Measurements from ENCODE around the gene PPP2R5C. TPM values are rescaled to one million over a fixed set of nuclear protein-coding genes. Genes with fewer than 3 reads are reported as not detected.

PPP2R5C gene
- total and polyA plus RNA-seq, 2 donors (not counting 3 experiments of a cell fraction or from before 2014, with no cell fraction given) = 42.6 to 83.6 TPM

GRCh38 chr14:101763941-101764709 lies 2.6 kb downstream of the PPP2R5C start:
- POLR2A ChIA-PET = no interaction called here
- dilution Hi-C loops (cut with MboI; ENCODE audit: extremely low pct_ligation_motif_present, low sequenced_read_pairs) = no loop called here
- no peaks in the 10 kb centered on the region for H3K79me2 ChIP-seq (ENCODE audit: control insufficient read depth, insufficient read depth, low read length)
- DNase-seq (ENCODE audit: low read depth, low spot score) (no peak), FAIRE-seq (no peak)
- no peak overlapping the region for H3K4me2 ChIP-seq (ENCODE audit: insufficient read depth, low read length)
- H3K27ac ChIP-seq (ENCODE audit: insufficient read depth, low read depth, low read length) = no peak overlapping the region
- no peak overlapping the region for H3K9ac ChIP-seq (replicated peaks; ENCODE audit: extremely low read depth, insufficient read depth, low read length)
- CTCF ChIA-PET = no interaction called here
- H3K4me3 ChIP-seq (replicated peaks in 1 of 3; ENCODE audit: insufficient read depth in 1 of 3, low read depth in 1 of 3, low read length in 3 of 3) = no peak overlapping the region
- H3K9me3 ChIP-seq (replicated peaks; ENCODE audit: control insufficient read depth, insufficient read depth, low read length) = no peaks in the 10 kb centered on the region
- H2AFZ ChIP-seq (ENCODE audit: low read depth, low read length) = no peak overlapping the region
- intact Hi-C loops (cut with micrococcal nuclease) = loop anchor here (5.0 to 10.0 kb wide), 2 partner anchors 42 to 551 kb away; partner anchors contain the start of gene ZNF839
- no peaks in the 10 kb centered on the region for H4K20me1 ChIP-seq (replicated peaks; ENCODE audit: control insufficient read depth, extremely low read depth, insufficient read depth, low read length)
- BruUV-seq (replicated peaks) = no TSS peak
- H3K36me3 ChIP-seq (ENCODE audit: control insufficient read depth in 2 of 2, extremely low read depth in 1 of 2, insufficient read depth in 2 of 2, low read length in 2 of 2) = no peaks in the 10 kb centered on the region
- H3K4me1 ChIP-seq (ENCODE audit: control insufficient read depth, extremely low read depth, insufficient read depth, low read length) = peaks cover 6% of the 10 kb centered on the region
- H3K27me3 ChIP-seq (ENCODE audit: control insufficient read depth in 2 of 2, insufficient read depth in 2 of 2, low read length in 2 of 2) = peaks cover 4 to 16% of the 10 kb centered on the region in 2 experiments
- TF ChIP-seq, protein P1, sequence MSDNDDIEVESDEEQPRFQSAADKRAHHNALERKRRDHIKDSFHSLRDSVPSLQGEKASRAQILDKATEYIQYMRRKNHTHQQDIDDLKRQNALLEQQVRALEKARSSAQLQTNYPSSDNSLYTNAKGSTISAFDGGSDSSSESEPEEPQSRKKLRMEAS (IDR thresholded peaks at IDR 0.05; ENCODE audit: insufficient read depth, insufficient read length) = no peak
- TF ChIP-seq, protein P2, sequence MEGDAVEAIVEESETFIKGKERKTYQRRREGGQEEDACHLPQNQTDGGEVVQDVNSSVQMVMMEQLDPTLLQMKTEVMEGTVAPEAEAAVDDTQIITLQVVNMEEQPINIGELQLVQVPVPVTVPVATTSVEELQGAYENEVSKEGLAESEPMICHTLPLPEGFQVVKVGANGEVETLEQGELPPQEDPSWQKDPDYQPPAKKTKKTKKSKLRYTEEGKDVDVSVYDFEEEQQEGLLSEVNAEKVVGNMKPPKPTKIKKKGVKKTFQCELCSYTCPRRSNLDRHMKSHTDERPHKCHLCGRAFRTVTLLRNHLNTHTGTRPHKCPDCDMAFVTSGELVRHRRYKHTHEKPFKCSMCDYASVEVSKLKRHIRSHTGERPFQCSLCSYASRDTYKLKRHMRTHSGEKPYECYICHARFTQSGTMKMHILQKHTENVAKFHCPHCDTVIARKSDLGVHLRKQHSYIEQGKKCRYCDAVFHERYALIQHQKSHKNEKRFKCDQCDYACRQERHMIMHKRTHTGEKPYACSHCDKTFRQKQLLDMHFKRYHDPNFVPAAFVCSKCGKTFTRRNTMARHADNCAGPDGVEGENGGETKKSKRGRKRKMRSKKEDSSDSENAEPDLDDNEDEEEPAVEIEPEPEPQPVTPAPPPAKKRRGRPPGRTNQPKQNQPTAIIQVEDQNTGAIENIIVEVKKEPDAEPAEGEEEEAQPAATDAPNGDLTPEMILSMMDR (IDR thresholded peaks at IDR 0.05; ENCODE audit: extremely low read depth in 1 of 2, insufficient read depth in 1 of 2, low read depth in 1 of 2, low read length in 2 of 2) = no peak
- no peak for TF ChIP-seq POLR2AphosphoS5 (IDR thresholded peaks at IDR 0.05; ENCODE audit: insufficient read depth, low read depth, low read length)
- no peak for TF ChIP-seq FOS (IDR thresholded peaks at IDR 0.05; ENCODE audit: borderline replicate concordance, insufficient read depth, low read length)
- TF ChIP-seq EZH2 (IDR thresholded peaks at IDR 0.05; ENCODE audit: borderline replicate concordance, low read depth, low read length, severe bottlenecking) = no peak
- no peak for TF ChIP-seq MYC (IDR thresholded peaks at IDR 0.05; ENCODE audit: low read depth, low read length)
- H3K9me1 ChIP-seq (replicated peaks; ENCODE audit: control insufficient read depth, extremely low read depth, insufficient read depth, low read length) = no peaks in the 10 kb centered on the region
